Eye (tissue), 1 donor: ENCODE measurements around the gene TMEM259.

Experiments used
- DNase-seq: peaks from one replicate; pipeline ENCODE4 v3.0.0-alpha.2; 2015

TMEM259 gene

DNA sequence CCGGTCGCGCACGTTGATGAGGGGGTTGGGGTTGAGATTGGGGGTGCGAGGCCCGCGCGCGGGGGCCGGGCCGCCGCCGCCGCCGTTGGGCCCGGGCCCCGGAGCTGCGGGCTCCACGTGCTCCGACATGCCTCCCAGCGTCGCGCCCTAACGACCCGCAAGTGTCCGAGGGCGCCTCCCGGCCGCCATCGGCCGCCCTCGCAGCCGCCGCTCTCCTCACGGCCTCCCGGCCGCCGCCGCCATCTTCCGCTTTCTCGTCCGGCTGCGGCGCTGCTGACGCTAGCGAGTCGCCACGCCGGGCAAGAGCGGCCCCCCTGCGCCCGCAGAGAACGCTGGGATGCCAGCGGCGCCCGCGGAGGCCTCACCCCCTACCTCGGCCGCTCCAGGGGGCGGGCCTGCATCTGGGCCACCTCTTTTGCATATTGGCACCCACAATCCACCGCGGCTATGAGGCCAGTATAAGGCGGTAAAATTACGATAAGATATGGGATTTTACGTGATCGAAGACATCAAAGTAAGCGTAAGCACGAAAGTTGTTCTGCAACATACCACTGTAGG is at the start of gene TMEM259:
Gene TMEM259 (minus strand): TSS at position 256 of the 558 bp plus-strand sequence. CDS start 127 bp downstream, at position 129.
- peak; percentile 99 for DNase-seq

DNA sequence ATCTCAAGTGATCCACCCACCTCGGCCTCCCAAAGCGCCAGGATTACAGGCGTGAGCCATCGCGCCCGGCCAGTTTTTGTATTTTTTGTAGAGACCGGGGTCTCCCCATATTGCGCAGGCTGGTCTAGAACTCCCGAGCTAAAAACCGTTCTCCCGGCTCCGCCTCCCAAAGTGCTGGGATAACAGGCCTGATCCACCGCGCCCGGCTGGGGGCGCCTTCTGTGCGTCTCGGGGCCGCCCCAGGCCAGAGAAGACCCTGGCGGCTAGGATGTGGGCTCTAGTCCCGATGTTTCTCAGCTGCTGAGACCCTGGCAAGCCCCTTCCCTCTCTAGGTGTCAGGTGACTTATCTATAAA is 49.6 kb upstream of the TMEM259 start:
- DNase-seq: no peak

DNA sequence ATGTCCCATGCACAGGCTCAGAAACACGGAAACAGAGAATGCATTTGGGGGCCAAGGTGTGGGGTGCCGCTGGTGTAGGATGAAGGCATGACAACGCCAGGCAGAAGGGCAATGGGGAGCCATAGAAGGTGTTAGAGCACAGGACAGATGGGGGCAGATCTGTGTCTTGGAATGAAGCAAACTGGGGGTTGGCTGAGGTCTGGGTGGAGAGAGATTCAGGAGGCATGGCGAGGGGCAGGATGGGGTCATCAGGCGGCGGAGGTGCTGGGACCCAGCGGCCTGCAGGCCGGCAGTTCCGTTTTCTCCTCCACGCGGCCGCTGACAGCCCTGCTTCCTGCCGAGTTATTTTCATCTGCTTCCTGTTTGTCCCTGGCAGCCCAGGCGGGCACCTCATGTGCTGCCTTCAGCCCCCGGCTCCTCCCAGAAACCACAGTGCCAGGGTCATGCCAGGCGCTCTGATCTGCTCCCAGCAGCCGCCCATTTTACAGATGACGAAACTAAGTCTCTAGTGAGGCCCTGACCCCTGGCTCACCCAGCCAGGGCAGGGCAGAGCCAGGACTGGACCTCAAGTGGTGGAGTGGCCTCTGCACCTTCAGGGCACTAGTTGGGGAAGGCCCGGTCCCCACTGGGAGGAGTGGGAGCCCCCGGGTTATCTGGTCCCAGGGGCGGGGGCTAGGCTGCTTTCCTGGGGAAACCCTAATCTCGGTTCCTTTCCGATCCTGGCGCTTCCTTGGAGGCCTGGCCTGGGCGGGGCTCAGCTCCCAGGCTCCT is 48.3 kb upstream of the TMEM259 start:
- DNase-seq: no peak

DNA sequence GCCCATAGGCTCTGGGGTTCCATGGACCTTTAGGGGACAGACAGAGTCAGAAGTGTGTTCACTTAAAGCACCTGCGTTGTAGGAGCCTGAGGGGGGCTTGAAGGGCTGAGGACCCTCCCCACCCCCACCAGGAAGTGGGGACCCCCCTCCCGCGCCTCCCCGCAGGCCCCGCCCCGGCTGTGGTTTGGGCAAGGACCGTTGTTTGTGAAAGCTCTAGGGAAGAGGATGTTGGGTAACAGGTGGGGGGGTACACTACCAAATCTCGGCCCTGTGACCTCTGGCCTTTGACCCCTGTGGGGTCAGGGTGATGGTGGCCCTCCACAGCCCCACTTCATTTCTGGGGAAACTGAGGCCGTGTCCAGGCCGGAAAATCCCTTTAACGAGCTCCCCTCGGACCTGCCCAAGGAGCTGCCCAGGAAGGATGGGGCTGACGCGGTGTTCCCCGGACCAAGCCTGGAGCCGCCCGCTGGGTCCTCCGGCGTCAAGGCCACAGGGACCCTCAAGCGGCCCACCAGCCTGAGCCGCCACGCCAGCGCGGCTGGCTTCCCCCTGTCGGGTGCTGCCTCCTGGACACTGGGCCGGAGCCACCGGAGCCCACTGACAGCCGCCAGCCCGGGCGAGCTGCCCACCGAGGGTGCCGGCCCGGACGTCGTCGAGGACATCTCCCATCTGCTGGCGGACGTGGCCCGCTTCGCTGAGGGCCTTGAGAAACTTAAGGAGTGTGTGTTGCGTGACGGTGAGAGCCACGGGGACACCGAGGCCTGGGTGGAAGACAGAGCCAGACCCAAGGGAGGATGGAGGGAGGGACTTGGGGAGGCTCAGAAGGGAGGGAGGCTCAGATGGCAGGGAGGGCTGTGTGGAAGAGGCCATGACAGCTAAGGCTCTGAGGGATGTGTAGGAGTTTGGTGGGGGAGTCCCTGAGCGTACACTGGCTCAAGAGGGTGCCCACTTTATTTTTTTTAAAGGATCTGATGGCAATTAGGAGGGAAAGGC is 47.4 kb upstream of the TMEM259 start:
- DNase-seq: no peak

DNA sequence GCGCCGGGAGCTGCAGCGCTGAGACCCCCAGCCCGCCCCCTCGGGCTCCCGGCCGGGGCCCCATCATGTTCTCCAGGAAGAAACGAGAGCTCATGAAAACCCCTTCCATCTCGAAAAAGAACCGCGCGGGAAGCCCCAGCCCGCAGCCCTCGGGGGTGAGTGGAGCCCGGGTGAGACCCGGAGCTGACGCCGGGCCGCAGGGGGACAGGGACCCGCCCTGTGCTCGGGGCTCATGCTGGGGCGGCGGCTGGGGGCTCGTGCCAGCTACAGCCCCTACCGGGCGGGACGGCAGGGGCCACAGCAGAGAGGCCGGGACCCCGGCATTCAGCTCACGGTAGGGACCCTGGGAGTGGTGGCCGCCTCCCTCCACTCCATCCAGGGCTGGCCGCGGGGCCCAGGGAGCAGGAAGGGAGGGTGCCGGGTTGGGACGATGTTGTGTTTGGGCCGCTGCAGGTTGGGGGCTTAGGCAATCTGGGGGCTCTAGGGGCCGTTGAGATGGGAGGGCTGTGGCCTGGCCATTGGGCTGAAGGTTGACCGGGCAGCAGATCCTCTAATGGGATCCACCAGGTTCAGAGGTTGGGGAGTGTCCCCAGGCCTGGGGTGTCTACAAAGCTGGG is 46.5 kb upstream of the TMEM259 start:
- no peak for DNase-seq

DNA sequence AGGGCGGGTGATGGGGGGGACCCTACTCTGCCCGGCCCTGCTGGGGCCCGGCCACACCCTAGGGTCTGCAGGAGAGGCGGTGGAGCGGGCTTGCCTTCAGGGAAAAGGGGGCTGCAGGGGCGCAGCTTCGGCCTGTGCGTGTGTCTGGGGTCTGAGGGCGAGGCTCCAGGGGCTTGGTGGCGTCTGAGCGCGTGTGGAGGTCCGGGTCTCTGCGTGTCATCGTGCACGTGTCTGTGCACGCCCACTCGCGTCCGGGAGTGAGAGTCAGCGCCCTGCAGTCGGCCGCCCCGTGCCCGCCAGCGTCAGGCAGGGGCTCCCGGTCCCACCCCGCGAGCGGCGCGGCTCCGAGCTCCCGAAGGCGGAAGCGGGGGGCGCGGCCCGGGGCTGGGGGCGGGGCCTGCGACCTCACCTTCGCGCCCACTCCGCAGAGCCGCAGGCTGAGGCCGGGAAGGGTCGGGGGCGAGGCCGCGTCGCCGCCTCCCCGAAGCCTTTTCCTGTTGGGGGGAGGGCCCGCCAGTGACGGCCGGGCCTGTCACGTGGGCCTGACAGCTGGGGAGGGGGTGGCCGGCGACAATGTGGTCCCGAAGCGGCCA is 45.9 kb upstream of the TMEM259 start, which contains the start of gene ARHGAP45:
Gene ARHGAP45 (plus strand): TSS at position 420 of the 593 bp plus-strand sequence. CDS start 239 bp downstream, outside the sequence.
- DNase-seq: no peak

DNA sequence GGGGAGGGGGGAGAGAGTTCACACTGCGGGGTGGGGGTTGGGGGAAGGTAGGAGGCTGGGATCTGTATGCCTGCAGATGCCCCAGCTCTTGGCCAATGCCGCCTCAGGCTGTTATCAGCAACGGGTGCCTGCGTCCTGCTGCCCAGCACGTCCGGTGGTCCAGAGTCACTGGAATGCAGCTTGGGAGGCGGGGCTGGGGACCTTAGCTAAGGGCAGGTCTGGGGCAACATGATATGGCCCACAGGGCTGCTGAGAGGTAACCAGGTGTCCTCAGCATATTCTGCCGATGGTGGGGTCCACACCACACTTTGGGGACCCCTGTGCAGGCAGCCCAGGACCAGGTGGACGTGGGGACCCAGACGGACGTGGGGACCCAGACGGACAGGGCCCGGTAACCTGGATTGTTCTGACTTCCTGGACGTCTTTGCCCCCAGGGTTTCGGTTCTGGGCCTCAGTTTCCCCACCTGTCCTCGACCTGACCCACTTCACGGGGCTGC is 45.4 kb upstream of the TMEM259 start:
- no peak for DNase-seq

- DNase-seq: no peak
Observed at GRCh38 chr19:1065606-1066109, 44.7 kb upstream of the TMEM259 start.

GRCh38 chr19:1064661-1065605 is 44.0 kb upstream of the TMEM259 start:
- DNase-seq: peak; percentile 79

- DNase-seq: no peak
Observed at GRCh38 chr19:1063909-1064660, 43.2 kb upstream of the TMEM259 start.

DNA sequence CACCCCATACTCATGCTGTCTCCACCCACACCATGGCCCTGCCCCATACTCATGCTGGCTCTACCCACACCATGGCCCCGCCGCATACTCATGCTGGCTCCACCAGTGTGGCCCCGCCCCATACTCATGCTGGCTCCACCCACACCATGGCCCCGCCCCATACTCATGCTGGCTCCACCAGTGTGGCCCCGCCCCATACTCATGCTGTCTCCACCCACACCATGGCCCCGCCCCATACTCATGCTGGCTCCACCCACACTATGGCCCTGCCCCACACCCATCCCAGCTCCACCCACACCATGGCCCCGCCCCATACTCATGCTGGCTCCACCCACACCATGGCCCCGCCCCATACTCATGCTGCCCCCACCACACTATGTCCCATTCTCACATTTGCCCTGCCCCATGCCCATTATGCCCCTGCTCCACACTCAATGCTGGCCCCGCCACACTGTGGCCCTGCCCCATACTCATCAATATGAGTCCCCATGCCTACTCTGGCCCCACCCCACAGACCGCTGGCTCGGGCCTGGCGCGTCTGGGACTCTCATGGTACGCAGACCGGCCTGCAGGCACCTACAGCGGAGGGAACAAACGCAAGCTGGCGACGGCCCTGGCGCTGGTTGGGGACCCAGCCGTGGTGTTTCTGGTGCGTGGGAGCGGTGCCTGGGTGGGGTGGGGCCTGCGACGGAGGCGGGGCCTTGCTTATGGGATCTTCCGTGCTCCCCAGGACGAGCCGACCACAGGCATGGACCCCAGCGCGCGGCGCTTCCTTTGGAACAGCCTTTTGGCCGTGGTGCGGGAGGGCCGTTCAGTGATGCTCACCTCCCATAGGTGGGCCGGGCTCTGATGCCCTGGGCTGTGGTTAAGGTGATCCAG is 42.3 kb upstream of the TMEM259 start:
- DNase-seq: no peak

- no peak for DNase-seq
Observed at GRCh38 chr19:1062387-1063029, 41.6 kb upstream of the TMEM259 start.

GRCh38 chr19:1061987-1062386 is 41.1 kb upstream of the TMEM259 start:
- no peak for DNase-seq

- DNase-seq: no peak
Observed at GRCh38 chr19:1060689-1061088, 39.8 kb upstream of the TMEM259 start.

- no peak for DNase-seq
Observed at GRCh38 chr19:1058112-1058511, 37.2 kb upstream of the TMEM259 start.

DNA sequence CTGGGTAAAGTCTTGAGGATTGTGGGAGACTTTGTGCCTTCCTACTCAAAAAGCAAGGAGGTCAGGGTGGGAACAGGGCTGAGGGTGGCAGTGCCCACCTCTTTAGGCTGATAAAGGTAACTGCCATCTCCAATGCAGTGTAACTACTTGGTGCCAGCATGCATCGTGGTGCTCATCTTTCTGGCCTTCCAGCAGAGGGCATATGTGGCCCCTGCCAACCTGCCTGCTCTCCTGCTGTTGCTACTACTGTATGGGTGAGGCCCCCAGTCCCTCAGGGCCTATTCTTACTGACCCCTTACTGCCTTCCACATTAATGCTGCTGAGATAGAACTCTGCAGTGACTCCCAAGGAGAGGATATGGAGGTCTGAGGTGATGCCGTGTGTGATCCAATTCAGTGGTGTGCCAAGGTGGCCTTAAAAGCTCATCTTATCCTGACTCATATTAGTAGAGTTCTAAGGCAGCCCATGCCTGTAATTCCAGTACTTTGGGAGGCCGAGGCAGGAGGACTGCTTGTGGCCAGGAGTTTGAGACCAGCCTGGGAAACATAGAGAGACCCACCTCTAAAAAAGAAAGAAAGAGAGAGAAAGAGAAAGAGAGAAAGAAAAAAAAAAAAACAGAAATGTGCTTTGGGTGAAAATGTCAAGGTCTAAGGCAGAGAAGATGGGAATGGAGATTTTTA is 36.4 kb upstream of the TMEM259 start:
- peak; percentile 74 for DNase-seq

DNA sequence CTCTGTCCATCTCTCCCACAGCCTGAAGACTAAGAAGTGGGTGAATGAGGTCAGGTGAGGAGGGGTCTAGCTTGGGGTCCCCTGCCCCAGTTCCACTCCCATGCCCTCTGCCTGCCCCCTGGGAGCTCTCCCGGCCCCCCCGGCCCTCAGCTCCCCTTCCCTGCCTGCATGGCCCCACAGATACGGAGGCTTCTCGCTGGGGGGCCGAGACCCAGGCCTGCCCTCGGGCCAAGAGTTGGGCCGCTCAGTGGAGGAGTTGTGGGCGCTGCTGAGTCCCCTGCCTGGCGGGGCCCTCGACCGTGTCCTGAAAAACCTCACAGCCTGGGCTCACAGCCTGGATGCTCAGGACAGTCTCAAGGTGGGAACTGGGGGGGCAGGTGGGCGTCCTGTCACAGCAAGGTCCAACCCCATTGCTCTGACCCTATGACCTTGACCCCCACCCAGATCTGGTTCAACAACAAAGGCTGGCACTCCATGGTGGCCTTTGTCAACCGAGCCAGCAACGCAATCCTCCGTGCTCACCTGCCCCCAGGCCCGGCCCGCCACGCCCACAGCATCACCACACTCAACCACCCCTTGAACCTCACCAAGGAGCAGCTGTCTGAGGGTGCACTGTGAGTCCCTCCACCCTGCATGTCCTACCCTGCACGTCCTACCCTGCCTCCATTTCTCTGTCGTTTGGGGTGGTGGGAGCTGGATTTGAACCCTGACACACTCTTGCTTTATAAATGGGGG is 35.1 kb upstream of the TMEM259 start:
- no peak for DNase-seq
